CD4-positive, CD25-positive, alpha-beta regulatory T cell (primary cell): ENCODE results near the gene TMEM232. TPM values are rescaled to one million over a fixed set of nuclear protein-coding genes. Genes with fewer than 3 reads are reported as not detected.

ENCODE experiments used
- ATAC-seq, 2 donors: fragments of 150-1000 bp; cut with Tn5 transposase; one replicate each; pipeline ENCODE4 v1.10.0; 2021; ENCODE audit warnings: low read depth in 2 of 2, moderate number of reproducible peaks in 2 of 2, moderate library complexity in 1 of 2
- DNase-seq, 3 donors: peaks; one replicate each; pipeline versions ENCODE4 v3.0.0 to v3.0.0-alpha.2; 2012 to 2022; ENCODE audit warnings: mixed read lengths in 1 of 3
- H3K27ac ChIP-seq: one replicate; pipeline ENCODE4 v1.7.0; 2013; ENCODE audit warnings: mild to moderate bottlenecking, low read length; ENCODE audit not compliant: insufficient read depth, poor library complexity, severe bottlenecking
- H3K27me3 ChIP-seq: one replicate; pipeline ENCODE4 v1.7.0; 2013; ENCODE audit warnings: low read length; ENCODE audit not compliant: control insufficient read depth, insufficient read depth
- H3K36me3 ChIP-seq: one replicate; pipeline ENCODE4 v1.7.0; 2013; ENCODE audit warnings: mild to moderate bottlenecking, low read length, moderate library complexity; ENCODE audit not compliant: control insufficient read depth, insufficient read depth
- H3K4me1 ChIP-seq: 2 replicates; pipeline ENCODE4 v1.7.0; 2013; ENCODE audit warnings: mild to moderate bottlenecking, low read length; ENCODE audit not compliant: insufficient read depth, control insufficient read depth, poor library complexity, severe bottlenecking
- H3K4me3 ChIP-seq: one replicate; pipeline ENCODE4 v1.7.0; 2013; ENCODE audit warnings: low read depth, mild to moderate bottlenecking, low read length, moderate library complexity
- H3K9me3 ChIP-seq, 2 experiments: 1 replicate in 1 of 2; 2 replicates in 1 of 2; pipeline ENCODE4 v1.7.0; 2013; ENCODE audit warnings: low read length in 2 of 2, mild to moderate bottlenecking in 1 of 2, moderate library complexity in 1 of 2; ENCODE audit not compliant: control insufficient read depth in 2 of 2
- H3K27ac Mint-ChIP-seq, 3 donors: one replicate each; pipeline ENCODE4 v1.8.0; 2020 to 2022; ENCODE audit warnings: mild to moderate bottlenecking in 3 of 3, mixed read lengths in 3 of 3, moderate library complexity in 2 of 3
- H3K27me3 Mint-ChIP-seq: one replicate; pipeline ENCODE4 v1.8.0; 2022; ENCODE audit warnings: mild to moderate bottlenecking, mixed read lengths
- H3K36me3 Mint-ChIP-seq: one replicate; pipeline ENCODE4 v1.8.0; 2020; ENCODE audit warnings: mixed read lengths
- H3K4me1 Mint-ChIP-seq, 4 donors: one replicate each; pipeline ENCODE4 v1.8.0; 2020 to 2022; ENCODE audit warnings: mixed read lengths in 4 of 4, mild to moderate bottlenecking in 1 of 4
- H3K4me3 Mint-ChIP-seq, 4 donors: one replicate each; pipeline ENCODE4 v1.8.0; 2020 to 2022; ENCODE audit warnings: mild to moderate bottlenecking in 4 of 4, mixed read lengths in 4 of 4, moderate library complexity in 3 of 4
- H3K9me3 Mint-ChIP-seq, 7 donors: one replicate each; pipeline ENCODE4 v1.8.0; 2020 to 2022; ENCODE audit warnings: mixed read lengths in 7 of 7, mild to moderate bottlenecking in 3 of 7, moderate library complexity in 2 of 7
- polyA plus RNA-seq, 4 donors: library from polyadenylated mRNA; unstranded; fragments of 300-500 nt; fragmentation: Illumina TruSeq; gene quantifications; one replicate each; pipeline ENCODE4 v1.2.3, GENCODE V29; 2021
- total RNA-seq: library from RNA; stranded (reverse); gene quantifications from one replicate; pipeline ENCODE4 v1.2.3, GENCODE V29; 2022

TMEM232 gene
- total and polyA plus RNA-seq, 5 donors from 2014 or later, result 1.0 to 2.1 (median 1.9) TPM; not detected in 2

GRCh38 chr5:110562191-110562590, 164.3 kb downstream of the TMEM232 start:
- H3K36me3 ChIP-seq, result no peaks in the 10 kb centered on the region
- H3K27me3 Mint-ChIP-seq, result no peaks in the 10 kb centered on the region
- H3K36me3 Mint-ChIP-seq, result no peaks in the 10 kb centered on the region
- H3K4me3 ChIP-seq, result no peak overlapping the region
- DNase-seq (no peak), ATAC-seq (no peak)
- H3K9me3 Mint-ChIP-seq, result peaks cover 0 to 7% (median 0%) of the 10 kb centered on the region in 7 donors
- H3K9me3 ChIP-seq, result no peaks in the 10 kb centered on the region
- no peaks in the 10 kb centered on the region for H3K4me1 Mint-ChIP-seq
- H3K27ac Mint-ChIP-seq, result peak overlapping the region in 1 of 3 donors; percentile 21
- H3K4me3 Mint-ChIP-seq, result no peak overlapping the region
- H3K27me3 ChIP-seq, result no peaks in the 10 kb centered on the region
- no peak overlapping the region for H3K27ac ChIP-seq
- no peaks in the 10 kb centered on the region for H3K4me1 ChIP-seq

DNA sequence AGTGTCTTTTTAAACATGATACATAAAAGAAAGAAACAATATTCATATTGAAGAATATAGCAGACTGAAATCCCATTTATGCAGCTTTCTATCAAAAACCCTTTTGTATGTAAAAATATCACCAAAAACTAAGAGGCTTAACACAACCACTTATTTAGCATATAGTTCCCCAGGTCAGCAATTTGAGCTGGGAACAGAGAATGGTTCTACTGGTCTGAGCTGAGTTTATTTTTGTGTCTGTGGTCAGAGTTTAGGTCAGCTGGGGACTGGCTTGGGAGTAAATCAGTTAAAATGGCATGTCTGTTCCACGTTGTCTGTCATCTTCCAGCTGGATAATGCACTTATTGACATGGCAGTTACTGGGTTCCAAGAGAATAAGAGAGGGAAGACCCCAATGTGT, 165.0 kb downstream of the TMEM232 start:
- Histone ChIP-seq H3K9me3 (no peaks in the 10 kb centered on the region), H3K4me1 (no peaks in the 10 kb centered on the region), H3K4me3 (no peak overlapping the region), H3K27ac (no peak overlapping the region), H3K36me3 (no peaks in the 10 kb centered on the region), H3K27me3 (no peaks in the 10 kb centered on the region)
- Mint-ChIP-seq H3K27me3 (no peaks in the 10 kb centered on the region), H3K4me1 (no peaks in the 10 kb centered on the region), H3K9me3 (peaks cover 0 to 7% (median 0%) of the 10 kb centered on the region in 7 donors), H3K27ac (no peak overlapping the region), H3K4me3 (no peak overlapping the region), H3K36me3 (no peaks in the 10 kb centered on the region)
- no peak for ATAC-seq
- DNase-seq, result no peak

GRCh38 chr5:110549301-110549700, 177.2 kb downstream of the TMEM232 start:
- ATAC-seq (no peak), DNase-seq (no peak)
- Mint-ChIP-seq H3K4me3 (no peak overlapping the region), H3K27ac (no peak overlapping the region), H3K27me3 (peaks cover 5% of the 10 kb centered on the region), H3K9me3 (peaks cover 0 to 4% (median 1%) of the 10 kb centered on the region in 7 donors), H3K36me3 (no peaks in the 10 kb centered on the region), H3K4me1 (no peaks in the 10 kb centered on the region)
- no peaks in the 10 kb centered on the region for H3K9me3 ChIP-seq
- no peak overlapping the region for H3K4me3 ChIP-seq
- H3K4me1 ChIP-seq, result no peaks in the 10 kb centered on the region
- no peaks in the 10 kb centered on the region for H3K27me3 ChIP-seq
- H3K36me3 ChIP-seq, result no peaks in the 10 kb centered on the region
- H3K27ac ChIP-seq, result no peak overlapping the region

DNA sequence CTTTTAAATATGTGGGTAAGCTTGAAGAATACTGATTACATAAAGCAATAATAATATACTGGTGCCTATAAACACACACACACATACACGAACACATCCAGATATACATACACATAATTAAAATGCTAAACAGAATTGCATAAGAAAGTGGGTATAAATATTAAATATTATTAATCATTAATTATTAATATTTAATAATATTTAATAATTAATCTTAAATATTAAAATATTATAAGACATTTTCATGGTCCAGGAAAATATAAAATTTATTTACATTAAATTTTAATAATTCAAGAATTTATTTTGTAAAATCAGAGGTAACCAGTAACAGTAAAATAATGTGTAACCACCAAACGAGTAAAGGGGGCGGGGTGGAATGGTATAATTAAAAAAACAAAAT, 178.3 kb downstream of the TMEM232 start:
- Histone ChIP-seq H3K4me1 (no peaks in the 10 kb centered on the region), H3K9me3 (no peaks in the 10 kb centered on the region), H3K36me3 (no peaks in the 10 kb centered on the region), H3K4me3 (no peak overlapping the region), H3K27me3 (no peaks in the 10 kb centered on the region), H3K27ac (no peak overlapping the region)
- H3K36me3 Mint-ChIP-seq, result no peaks in the 10 kb centered on the region
- H3K4me1 Mint-ChIP-seq, result no peaks in the 10 kb centered on the region
- H3K27ac Mint-ChIP-seq, result no peak overlapping the region
- ATAC-seq (no peak), DNase-seq (no peak)
- peaks cover 5% of the 10 kb centered on the region for H3K27me3 Mint-ChIP-seq
- H3K4me3 Mint-ChIP-seq, result no peak overlapping the region
- peaks cover 0 to 1% (median 0%) of the 10 kb centered on the region in 7 donors for H3K9me3 Mint-ChIP-seq

DNA sequence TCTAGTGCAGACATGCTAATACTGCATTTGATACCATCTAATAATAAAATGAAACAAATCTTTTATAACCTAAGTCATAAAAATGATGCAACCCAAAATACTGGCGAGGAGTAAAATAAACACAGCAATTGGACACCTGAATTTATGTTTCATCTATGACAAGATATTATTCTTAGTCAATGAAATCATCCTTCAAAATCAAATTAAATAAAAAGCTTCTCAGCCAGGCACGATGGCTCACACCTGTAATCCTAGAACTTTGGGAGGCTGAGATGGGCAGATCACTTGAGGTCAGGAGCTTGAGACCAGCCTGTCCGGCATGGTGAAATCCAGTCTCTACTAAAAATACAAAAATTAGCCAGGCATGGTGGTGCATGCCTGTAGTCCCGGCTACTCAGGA, 179.0 kb downstream of the TMEM232 start:
- ATAC-seq, result no peak
- Mint-ChIP-seq H3K9me3 (peaks cover 0 to 1% (median 0%) of the 10 kb centered on the region in 7 donors), H3K27me3 (peaks cover 5% of the 10 kb centered on the region), H3K27ac (no peak overlapping the region), H3K4me1 (no peaks in the 10 kb centered on the region), H3K36me3 (no peaks in the 10 kb centered on the region), H3K4me3 (no peak overlapping the region)
- no peaks in the 10 kb centered on the region for H3K36me3 ChIP-seq
- no peaks in the 10 kb centered on the region for H3K9me3 ChIP-seq
- no peaks in the 10 kb centered on the region for H3K4me1 ChIP-seq
- H3K27me3 ChIP-seq, result no peaks in the 10 kb centered on the region
- no peak overlapping the region for H3K4me3 ChIP-seq
- H3K27ac ChIP-seq, result no peak overlapping the region
- no peak for DNase-seq

DNA sequence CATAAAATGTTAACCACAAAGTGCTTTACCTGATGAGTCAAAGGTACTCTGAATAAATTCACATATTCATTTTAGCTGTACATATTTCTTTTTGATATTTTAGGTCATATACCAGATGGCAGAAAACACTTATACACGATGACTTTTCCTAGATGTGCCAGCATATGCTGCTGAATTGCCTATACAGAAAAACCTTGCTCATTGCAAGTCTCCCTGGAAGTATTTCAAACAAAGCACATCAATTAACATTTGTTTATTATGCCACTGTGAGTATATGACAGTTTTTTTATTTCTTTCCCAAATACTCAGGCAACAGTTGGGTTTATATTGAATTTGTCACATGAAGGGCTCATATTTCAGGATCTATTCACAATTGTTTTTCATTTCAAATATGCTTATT, 180.8 kb downstream of the TMEM232 start:
- Mint-ChIP-seq H3K4me1 (no peaks in the 10 kb centered on the region), H3K9me3 (peaks cover 0 to 1% (median 0%) of the 10 kb centered on the region in 7 donors), H3K27me3 (peaks cover 5% of the 10 kb centered on the region), H3K27ac (no peak overlapping the region), H3K36me3 (no peaks in the 10 kb centered on the region), H3K4me3 (no peak overlapping the region)
- Histone ChIP-seq H3K27me3 (no peaks in the 10 kb centered on the region), H3K4me1 (no peaks in the 10 kb centered on the region), H3K4me3 (no peak overlapping the region), H3K36me3 (no peaks in the 10 kb centered on the region), H3K27ac (no peak overlapping the region), H3K9me3 (no peaks in the 10 kb centered on the region)
- DNase-seq (no peak), ATAC-seq (no peak)

DNA sequence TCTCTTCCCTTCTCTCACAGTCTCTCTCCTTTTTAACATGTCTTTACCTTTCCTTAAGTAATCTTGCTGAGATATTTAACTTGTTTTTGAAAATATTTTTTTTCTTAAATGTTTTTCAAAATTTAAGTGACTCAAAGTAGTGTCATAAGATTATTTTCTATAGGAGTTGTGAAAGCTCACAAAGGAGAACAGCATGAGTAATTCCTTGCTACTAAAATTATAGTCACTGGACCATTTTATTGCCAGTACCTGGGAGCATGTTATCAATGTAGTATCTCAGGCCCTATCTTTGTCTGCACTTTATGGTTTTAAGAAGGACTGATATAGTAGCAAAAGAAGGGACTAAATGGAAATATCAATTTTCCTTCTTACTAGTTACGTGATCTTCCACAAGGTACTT, 181.9 kb downstream of the TMEM232 start:
- Histone ChIP-seq H3K9me3 (no peaks in the 10 kb centered on the region), H3K27ac (no peak overlapping the region), H3K4me3 (no peak overlapping the region), H3K27me3 (no peaks in the 10 kb centered on the region), H3K4me1 (no peaks in the 10 kb centered on the region), H3K36me3 (no peaks in the 10 kb centered on the region)
- Mint-ChIP-seq H3K27ac (no peak overlapping the region), H3K9me3 (peaks cover 0 to 1% (median 0%) of the 10 kb centered on the region in 7 donors), H3K27me3 (peaks cover 5% of the 10 kb centered on the region), H3K4me1 (no peaks in the 10 kb centered on the region), H3K4me3 (no peak overlapping the region), H3K36me3 (no peaks in the 10 kb centered on the region)
- DNase-seq, result no peak
- ATAC-seq, result no peak

- H3K4me1 Mint-ChIP-seq, result no peaks in the 10 kb centered on the region
- H3K27me3 Mint-ChIP-seq, result peaks cover 5% of the 10 kb centered on the region
- Histone ChIP-seq H3K9me3 (no peaks in the 10 kb centered on the region), H3K4me1 (no peaks in the 10 kb centered on the region), H3K27me3 (no peaks in the 10 kb centered on the region), H3K27ac (no peak overlapping the region), H3K4me3 (no peak overlapping the region), H3K36me3 (no peaks in the 10 kb centered on the region)
- H3K27ac Mint-ChIP-seq, result no peak overlapping the region
- H3K9me3 Mint-ChIP-seq, result peaks cover 0 to 1% (median 0%) of the 10 kb centered on the region in 7 donors
- no peaks in the 10 kb centered on the region for H3K36me3 Mint-ChIP-seq
- no peak for DNase-seq
- no peak for ATAC-seq
- no peak overlapping the region for H3K4me3 Mint-ChIP-seq
Observed at GRCh38 chr5:110542949-110543348, 183.5 kb downstream of the TMEM232 start.
